ENCODE results near the gene SLC32A1. TPM values are rescaled to one million over a fixed set of nuclear protein-coding genes. Genes with fewer than 3 reads are reported as not detected.

Gene SLC32A1
- total RNA-seq, 1 donor from 2014 or later = 0.04 TPM

- H3F3A ChIP-seq (ENCODE audit: low read depth) = peaks cover 8% of the 10 kb centered on the region
- H3K9ac ChIP-seq = no peak overlapping the region
- Mint-ChIP-seq H3K27ac (no peak overlapping the region), H3K9me3 (no peaks in the 10 kb centered on the region), H3K4me3 (no peak overlapping the region), H3K36me3 (peaks cover 18% of the 10 kb centered on the region), H3K27me3 (ENCODE audit: insufficient read depth, low read depth) (no peaks in the 10 kb centered on the region), H3K4me1 (peaks cover 2% of the 10 kb centered on the region)
- H4K20me1 ChIP-seq (ENCODE audit: low read depth) = peaks cover 15% of the 10 kb centered on the region
- H3K27me3 ChIP-seq = no peaks in the 10 kb centered on the region
- no peak overlapping the region for H3K4me3 ChIP-seq
- no peaks in the 10 kb centered on the region for H3K4me1 ChIP-seq
- H3K79me2 ChIP-seq (ENCODE audit: low read depth) = peaks cover 4% of the 10 kb centered on the region
- no peak overlapping the region for H3K4me2 ChIP-seq
- no peak for DNase-seq (ENCODE audit: low spot score)
- peaks cover 6% of the 10 kb centered on the region for H3K36me3 ChIP-seq
- H3K9me3 ChIP-seq (ENCODE audit: low read depth) = no peaks in the 10 kb centered on the region
- H3K27ac ChIP-seq = no peak overlapping the region
- H2AFZ ChIP-seq (replicated peaks) = no peak overlapping the region
- TF ChIP-seq EZH2 (IDR thresholded peaks at IDR 0.05) = no peak
These were observed 30.6 kb downstream of the SLC32A1 start for GRCh38 chr20:38754924-38755323.

- Histone ChIP-seq H3K4me1 (no peaks in the 10 kb centered on the region), H3K4me2 (no peak overlapping the region), H2AFZ (replicated peaks) (no peak overlapping the region), H3K79me2 (ENCODE audit: low read depth) (no peaks in the 10 kb centered on the region), H3K4me3 (no peak overlapping the region), H3K9ac (no peak overlapping the region), H3K36me3 (peaks cover 6% of the 10 kb centered on the region), H3K27ac (no peak overlapping the region), H3F3A (ENCODE audit: low read depth) (peaks cover 8% of the 10 kb centered on the region), H4K20me1 (ENCODE audit: low read depth) (peaks cover 12% of the 10 kb centered on the region), H3K27me3 (no peaks in the 10 kb centered on the region), H3K9me3 (ENCODE audit: low read depth) (no peaks in the 10 kb centered on the region)
- DNase-seq (ENCODE audit: low spot score) = no peak
- H3K4me3 Mint-ChIP-seq = no peak overlapping the region
- TF ChIP-seq EZH2phosphoT487 (IDR thresholded peaks at IDR 0.05) (no peak), CTCF (IDR thresholded peaks at IDR 0.05) (no peak), EZH2 (IDR thresholded peaks at IDR 0.05) (no peak)
- H3K27ac Mint-ChIP-seq = no peak overlapping the region
- H3K27me3 Mint-ChIP-seq (ENCODE audit: insufficient read depth, low read depth) = no peaks in the 10 kb centered on the region
- H3K4me1 Mint-ChIP-seq = no peaks in the 10 kb centered on the region
- no peaks in the 10 kb centered on the region for H3K9me3 Mint-ChIP-seq
- H3K36me3 Mint-ChIP-seq = peaks cover 23% of the 10 kb centered on the region
These were observed 31.1 kb downstream of the SLC32A1 start for GRCh38 chr20:38755324-38755910.

GRCh38 chr20:38757145-38757775 is 33.0 kb downstream of the SLC32A1 start:
- Histone ChIP-seq H3K4me3 (no peak overlapping the region), H3F3A (ENCODE audit: low read depth) (no peaks in the 10 kb centered on the region), H3K4me1 (no peaks in the 10 kb centered on the region), H3K36me3 (peaks cover 6% of the 10 kb centered on the region), H3K4me2 (no peak overlapping the region), H3K27me3 (no peaks in the 10 kb centered on the region), H3K79me2 (ENCODE audit: low read depth) (no peaks in the 10 kb centered on the region), H3K9me3 (ENCODE audit: low read depth) (no peaks in the 10 kb centered on the region), H2AFZ (replicated peaks) (no peak overlapping the region), H3K27ac (no peak overlapping the region), H4K20me1 (ENCODE audit: low read depth) (no peaks in the 10 kb centered on the region), H3K9ac (no peak overlapping the region)
- Mint-ChIP-seq H3K27me3 (ENCODE audit: insufficient read depth, low read depth) (no peaks in the 10 kb centered on the region), H3K4me1 (peaks cover 2% of the 10 kb centered on the region), H3K9me3 (no peaks in the 10 kb centered on the region), H3K4me3 (no peak overlapping the region), H3K27ac (no peak overlapping the region), H3K36me3 (peaks cover 39% of the 10 kb centered on the region)
- no peak for TF ChIP-seq EZH2phosphoT487 (IDR thresholded peaks at IDR 0.05)
- TF ChIP-seq EZH2 (IDR thresholded peaks at IDR 0.05) = no peak
- TF ChIP-seq CTCF (IDR thresholded peaks at IDR 0.05) = no peak
- DNase-seq (ENCODE audit: low spot score) = no peak

- Mint-ChIP-seq H3K27me3 (ENCODE audit: insufficient read depth, low read depth) (no peaks in the 10 kb centered on the region), H3K27ac (no peak overlapping the region), H3K36me3 (peaks cover 42% of the 10 kb centered on the region), H3K9me3 (no peaks in the 10 kb centered on the region), H3K4me1 (peaks cover 2% of the 10 kb centered on the region), H3K4me3 (no peak overlapping the region)
- Histone ChIP-seq H3K4me1 (no peaks in the 10 kb centered on the region), H3K9me3 (ENCODE audit: low read depth) (no peaks in the 10 kb centered on the region), H3K79me2 (ENCODE audit: low read depth) (no peaks in the 10 kb centered on the region), H3K4me2 (no peak overlapping the region), H2AFZ (replicated peaks) (no peak overlapping the region), H4K20me1 (ENCODE audit: low read depth) (no peaks in the 10 kb centered on the region), H3K27ac (no peak overlapping the region), H3K4me3 (no peak overlapping the region), H3K27me3 (no peaks in the 10 kb centered on the region), H3K36me3 (no peaks in the 10 kb centered on the region), H3K9ac (no peak overlapping the region), H3F3A (ENCODE audit: low read depth) (no peaks in the 10 kb centered on the region)
- no peak for DNase-seq (ENCODE audit: low spot score)
- TF ChIP-seq CTCF (IDR thresholded peaks at IDR 0.05) = no peak
- no peak for TF ChIP-seq EZH2phosphoT487 (IDR thresholded peaks at IDR 0.05)
- no peak for TF ChIP-seq EZH2 (IDR thresholded peaks at IDR 0.05)
These were observed 34.8 kb downstream of the SLC32A1 start for GRCh38 chr20:38759106-38759505.
